ENCODE measurements around the gene OXLD1.

The OXLD1 gene

GRCh38 chr17:81615401-81615930 is 50.9 kb downstream of the OXLD1 start:
- no peaks in the 10 kb centered on the region for H3K9me3 ChIP-seq (ENCODE audit: low read depth, low read length)
- no peak for DNase-seq (ENCODE audit: low read depth, low spot score)
- H3K9ac ChIP-seq (ENCODE audit: insufficient read length): no peak overlapping the region
- no peak for TF ChIP-seq EZH2 (IDR thresholded peaks at IDR 0.05)
- no peak for TF ChIP-seq FOXP2 (optimal IDR thresholded peaks at IDR 0.05; ENCODE audit: control extremely low read depth, extremely low read length, insufficient read depth)
- no peak for TF ChIP-seq POLR2AphosphoS5 (IDR thresholded peaks at IDR 0.05; ENCODE audit: borderline replicate concordance, low read depth, low read length)
- peaks cover 63% of the 10 kb centered on the region for H3K36me3 ChIP-seq (ENCODE audit: insufficient read depth, low read length)
- H3K27ac ChIP-seq: peak overlapping the region; percentile 46; the same call in 1 of the 2 replicates
- H3K4me3 ChIP-seq: no peak overlapping the region
